ENCODE results near the gene SORCS3.

SORCS3 gene

DNA sequence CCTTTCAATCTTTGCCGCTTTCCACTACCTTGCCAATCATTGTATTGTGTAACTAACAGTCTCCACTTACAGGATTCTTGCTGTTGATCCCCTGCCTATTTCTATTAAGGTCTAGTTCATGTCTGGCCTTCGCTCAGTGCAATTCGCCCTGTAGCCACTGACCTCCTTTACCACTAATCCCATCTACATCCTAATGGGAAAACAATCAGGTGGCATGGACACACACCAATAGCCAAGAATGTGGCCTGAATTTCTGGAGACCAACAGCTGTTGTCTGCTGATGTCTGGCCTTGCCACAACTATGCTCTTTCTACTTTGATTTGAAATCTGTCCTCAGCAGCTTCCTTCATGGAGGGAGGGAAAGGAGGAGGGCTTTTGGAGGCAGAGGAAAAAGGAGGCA, 546.2 kb downstream of the SORCS3 start:
- DNase-seq (ENCODE audit: low spot score) = no peak

DNA sequence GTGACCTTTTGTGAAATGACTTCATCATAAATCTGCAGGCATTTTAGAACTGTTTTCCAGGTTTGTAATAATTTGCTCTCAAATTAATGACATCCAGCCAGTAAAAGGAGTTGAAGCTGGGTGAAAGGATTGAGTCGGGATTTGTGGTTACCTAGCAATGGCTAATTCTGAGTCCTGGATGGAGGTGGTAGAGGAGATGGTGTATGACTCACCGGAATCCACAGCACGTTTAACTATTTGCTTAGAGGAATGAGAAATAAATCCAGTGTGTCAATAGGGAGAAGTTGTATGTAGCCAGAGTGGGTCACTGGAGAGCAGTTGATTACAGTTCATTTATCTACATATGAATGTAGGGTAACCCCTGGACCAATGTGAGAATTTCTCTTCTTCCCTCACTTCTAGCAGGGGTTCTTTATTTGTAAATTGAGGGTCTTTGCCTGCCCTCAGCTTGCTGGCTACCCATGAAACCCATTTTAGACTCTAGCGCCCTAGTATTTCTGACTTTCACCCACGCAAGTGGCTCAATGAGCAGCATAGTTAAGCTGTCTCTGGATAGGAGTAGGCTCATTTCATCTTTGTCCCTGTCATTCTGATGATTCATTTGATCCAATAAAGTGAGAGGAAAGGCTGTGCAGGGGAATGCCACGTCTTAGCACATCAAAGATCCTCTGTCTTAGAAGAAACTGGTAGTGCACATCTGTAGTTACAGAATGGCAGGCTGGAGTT, 547.8 kb downstream of the SORCS3 start:
- no peak for DNase-seq (ENCODE audit: low spot score)

DNA sequence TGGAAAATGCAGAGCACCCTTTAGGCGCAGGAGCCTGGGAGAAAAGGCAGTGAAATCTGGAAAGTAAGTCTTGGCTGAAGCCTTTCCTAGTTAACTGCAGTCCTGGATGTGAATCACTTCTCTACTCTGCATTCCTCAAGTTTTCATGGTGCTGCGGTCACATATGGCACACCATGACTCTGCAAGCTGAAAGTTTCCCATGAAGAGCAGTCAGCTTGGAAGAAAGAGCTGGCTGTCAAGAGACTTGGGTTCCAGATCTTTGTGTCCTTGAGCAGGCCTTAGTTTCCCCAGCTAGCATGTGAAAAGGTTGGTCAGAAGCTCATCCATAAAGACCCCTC, 548.3 kb downstream of the SORCS3 start:
- DNase-seq (ENCODE audit: low spot score) = no peak

DNA sequence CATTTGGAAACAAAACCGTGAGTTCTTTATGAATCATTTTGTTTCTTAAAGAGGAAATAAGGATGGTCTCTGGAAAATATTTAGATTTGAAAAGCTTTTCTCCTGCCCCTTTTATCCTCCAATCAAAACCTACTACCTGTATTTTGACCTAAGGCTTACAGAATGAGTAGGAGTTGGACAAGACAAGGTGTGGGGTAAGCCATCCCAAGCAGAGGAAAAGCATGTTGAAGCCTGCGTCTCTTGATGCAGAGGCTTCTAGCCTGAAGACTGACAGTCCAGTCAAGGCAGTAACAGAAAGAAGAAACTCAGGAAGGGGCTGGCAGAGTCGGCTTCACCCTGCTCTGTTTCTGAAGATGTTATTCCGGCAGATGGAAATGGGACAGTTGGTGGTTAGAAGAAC, 551.1 kb downstream of the SORCS3 start:
- no peak for DNase-seq (ENCODE audit: low spot score)

DNA sequence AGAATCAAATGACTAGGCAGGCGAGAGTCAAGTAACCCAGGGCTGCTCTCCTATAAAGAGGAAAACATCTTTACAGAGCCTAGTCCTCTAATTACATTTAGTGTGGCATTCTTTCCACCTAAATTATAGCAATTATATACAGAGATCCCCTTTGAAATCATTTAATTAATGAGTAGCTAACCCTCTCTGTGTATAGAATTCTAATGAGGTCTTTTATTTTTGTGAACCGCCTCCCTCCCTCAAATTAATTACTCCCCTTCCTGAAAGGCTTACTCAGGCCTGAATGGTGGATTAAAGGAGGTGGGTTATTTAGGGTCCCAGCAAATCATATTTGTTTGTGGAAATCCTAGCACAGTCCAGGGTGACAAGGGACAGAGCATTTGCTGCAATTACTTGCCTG, 551.8 kb downstream of the SORCS3 start:
- no peak for DNase-seq (ENCODE audit: low spot score)

DNA sequence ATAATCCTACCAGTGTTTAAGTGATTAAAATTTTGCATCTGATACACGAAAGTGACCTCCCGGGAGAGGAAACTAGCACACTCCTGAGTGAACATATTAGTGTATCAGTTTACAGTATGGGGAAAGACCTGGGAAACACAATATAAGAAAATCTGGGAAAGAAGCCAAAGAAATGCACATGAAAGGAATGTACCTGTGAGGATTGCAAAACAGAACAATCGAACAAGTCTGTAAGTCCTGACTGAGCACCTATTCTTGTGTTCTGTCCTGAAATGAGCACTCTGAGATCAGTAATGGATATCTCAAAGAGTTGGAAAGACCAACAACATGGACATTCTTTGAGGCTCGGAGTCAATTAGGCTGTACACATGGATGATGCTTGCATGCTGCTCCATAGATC, 554.7 kb downstream of the SORCS3 start:
- DNase-seq (ENCODE audit: low spot score) = no peak

DNA sequence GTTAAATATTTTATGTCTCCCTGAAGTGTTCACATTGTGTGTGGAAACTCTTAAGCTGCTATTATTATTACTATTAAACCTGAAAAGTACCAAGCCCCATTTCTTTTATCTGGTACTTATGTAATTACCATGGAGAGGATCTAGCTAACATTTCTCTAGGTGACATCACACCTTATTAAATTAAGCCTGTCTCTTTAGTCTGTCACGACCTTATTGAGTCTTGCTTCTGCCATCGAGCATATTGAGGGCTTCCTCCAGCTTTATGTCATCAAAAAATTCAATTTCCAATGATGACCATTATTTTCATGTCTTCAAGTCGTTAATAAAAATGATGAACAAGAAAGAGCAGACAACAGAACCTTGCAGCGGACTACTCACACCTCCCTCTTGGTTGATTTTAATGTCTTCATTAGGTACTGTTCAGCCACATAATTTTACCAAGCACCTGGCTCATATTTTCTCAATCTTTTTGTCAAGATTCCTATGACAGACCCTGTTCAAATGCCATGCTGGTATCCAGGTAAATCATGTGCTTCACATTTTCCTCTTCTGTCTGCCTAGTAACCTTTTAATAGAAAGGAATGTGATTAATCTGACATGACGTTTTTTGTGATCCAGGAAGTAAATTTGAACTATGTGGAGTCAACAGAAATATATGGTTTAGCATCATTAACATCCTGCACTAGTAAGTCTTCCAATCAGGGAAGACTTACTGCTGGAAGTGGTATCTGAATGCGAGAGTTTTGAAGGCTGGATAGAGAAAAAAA, 556.7 kb downstream of the SORCS3 start:
- DNase-seq (ENCODE audit: low spot score) = no peak

DNA sequence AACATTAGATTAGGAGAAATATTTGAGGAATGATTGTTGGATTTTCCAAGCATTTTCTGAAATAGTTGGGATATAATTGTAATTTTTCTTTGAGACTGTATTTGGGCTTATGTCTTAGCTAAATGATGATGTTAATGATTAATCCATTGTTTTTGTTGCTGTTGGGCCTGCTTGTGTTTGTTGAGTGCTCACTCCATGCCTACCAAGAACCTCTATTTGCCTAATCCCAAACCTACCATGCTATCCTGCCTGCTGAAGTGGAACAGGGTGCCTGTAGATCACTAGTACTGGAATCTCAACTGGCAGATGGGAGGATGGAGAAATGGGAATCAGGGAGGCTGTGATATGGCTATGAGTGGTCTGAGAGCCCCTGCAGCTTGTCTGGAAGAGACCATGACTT, 565.5 kb downstream of the SORCS3 start:
- DNase-seq (ENCODE audit: low spot score) = no peak

DNA sequence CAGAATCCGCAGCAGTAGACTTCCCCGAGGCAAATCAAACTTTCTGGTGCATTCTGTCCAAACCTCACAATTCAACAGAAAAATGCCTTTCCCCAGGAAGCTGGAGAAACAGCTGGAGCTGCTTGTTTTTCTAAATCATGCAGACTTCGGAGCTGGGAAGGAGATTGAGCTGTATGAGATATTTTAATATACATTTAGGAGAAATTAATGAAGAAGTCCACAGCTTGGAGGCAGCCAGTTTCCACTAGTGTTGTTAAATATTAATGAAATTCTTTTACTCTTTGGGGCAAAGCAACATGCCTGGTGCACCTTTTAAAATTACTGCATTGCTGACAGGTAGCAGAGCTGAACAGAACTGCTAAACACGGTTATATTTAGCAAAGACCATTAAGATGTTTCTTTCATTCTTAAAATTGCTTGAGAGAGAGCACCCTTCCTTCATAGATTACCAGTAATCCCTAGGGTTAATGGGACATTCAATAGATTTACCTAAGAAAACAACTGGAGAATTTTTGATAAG, 566.4 kb downstream of the SORCS3 start:
- DNase-seq (ENCODE audit: low spot score) = no peak

DNA sequence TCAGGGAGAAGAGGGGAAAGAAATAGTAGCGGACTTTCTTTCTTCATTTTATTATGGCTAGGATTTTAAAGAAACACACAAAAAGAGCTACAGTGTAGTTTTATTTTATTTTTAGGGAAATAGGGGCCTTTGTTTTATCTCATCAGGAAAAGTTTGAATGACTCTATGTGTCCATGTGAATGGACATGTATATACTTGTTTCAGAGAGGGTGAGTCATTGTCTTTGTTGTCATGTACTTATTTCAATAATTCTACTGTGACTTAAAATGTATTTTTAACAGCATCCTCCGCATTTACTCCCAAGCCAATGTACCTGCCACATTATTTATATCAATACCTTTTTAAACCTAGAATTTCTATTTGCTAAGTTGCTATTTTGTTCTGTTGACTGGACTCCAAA, 569.5 kb downstream of the SORCS3 start:
- no peak for DNase-seq (ENCODE audit: low spot score)

DNA sequence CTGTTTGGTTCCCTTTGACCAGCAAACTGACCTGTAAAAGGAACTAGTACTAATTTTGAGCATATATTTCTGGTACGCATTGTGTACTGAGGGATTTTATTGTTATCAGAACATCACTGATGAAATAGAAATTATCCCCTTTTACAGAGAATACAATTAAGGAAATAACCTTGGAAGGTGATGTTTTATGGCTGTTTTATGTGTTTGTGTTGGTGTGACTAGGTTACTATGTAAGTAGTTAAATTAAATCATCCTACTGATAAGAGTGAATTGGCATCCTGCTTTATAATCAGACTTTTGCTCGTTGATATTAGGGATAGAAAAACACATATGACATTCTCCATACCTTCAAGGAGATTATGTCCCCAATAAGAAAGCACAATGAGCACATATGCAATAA, 596.6 kb downstream of the SORCS3 start:
- no peak for DNase-seq (ENCODE audit: low spot score)

DNA sequence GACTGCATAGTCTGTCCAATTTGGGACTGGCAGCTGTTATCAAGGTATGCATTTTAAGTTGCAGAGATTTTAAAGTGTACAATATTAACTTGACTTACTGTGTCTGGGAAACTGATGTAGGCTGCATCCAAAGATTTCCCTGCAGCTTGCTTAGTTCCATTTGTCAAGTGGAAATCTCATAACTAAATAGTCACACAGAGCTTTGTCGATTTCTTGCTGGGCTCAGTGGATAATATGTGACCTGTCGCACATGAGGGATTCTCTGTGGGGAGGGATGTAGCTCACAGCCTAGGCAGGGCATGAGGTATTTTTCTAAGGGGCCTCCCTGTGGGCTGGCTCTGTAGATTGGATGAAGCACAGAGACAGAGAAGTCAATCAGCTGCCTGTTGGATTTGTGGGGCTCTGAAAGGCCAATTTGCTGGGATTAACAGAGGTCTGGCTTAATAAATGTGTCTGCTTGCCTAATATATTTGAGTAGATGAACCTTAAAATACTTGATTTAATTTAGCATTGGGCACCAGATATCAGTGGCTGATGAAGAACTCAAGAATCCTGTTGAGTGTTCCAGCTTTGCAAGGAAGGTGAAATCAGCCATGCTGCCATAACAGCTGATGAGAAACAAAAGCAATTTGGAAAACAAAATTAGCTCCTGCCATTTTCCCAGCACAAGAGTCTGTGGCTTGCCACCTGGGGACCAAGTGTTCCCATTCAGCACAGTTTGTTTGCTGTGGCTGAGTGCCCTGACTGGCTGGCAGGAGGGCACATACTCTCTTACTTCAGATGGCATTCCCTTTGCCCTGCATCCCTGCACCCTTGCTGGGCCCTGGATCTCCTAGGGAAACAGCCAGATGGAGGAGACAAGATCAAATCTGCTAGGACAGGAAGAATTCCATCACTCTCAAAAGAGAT, 598.5 kb downstream of the SORCS3 start:
- no peak for DNase-seq (ENCODE audit: low spot score)

DNA sequence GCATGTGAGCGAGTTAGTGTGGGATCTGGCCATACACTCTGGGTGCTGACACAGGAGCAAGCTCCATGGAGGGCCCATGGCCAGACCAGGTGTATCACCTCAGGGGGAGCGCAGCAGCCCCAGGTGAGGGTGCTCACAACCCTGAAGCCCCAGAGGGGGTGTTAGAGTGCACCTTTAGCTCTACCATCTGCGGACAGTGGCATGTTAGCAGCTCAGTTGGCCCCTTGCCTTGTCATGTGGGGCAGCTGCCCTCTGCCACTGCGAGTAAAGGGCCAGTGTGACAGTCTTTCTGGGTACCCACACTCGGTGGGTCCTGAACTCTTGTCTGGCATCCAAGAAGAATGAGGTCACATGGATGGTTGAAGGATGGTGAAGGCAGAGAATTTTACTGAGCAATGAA, 600.2 kb downstream of the SORCS3 start:
- DNase-seq (ENCODE audit: low spot score) = no peak

DNA sequence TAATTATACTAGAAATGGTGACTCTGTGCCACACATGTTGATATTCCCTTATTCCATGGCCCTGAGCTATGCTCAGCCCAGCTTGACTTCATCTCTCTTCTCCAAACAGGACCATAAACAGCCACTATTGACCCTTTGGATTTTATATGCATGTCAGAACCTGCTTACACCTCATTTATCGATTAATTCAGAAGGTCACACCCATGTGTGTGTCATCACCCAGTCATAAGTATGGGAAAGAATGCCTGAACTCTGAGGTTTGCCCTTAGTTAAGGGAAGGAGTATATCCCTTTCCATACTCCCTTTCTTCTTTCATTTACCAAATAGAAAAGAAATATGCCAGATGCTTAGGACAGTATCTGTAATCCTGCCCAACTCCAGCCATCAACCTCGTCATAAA, 602.3 kb downstream of the SORCS3 start:
- DNase-seq (ENCODE audit: low spot score) = no peak

DNA sequence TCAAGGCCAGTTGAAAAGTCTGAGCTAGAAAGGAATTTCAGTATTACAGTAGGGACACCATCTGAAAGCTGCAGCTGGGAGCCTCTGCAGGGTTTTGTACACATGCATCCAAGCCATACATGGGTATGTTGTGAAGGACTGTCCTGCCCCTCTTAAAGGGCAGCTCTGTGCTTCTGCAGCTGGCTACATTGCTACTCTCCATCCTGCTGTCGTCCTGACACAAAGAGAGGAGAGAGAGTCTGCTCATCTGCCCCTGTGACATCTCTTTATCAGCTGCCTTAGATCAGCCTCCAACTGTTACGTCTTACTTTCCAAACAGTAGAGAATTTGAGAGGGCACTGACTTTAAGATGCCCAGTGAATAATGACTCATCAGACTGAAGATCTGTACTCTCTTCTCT, 602.7 kb downstream of the SORCS3 start:
- DNase-seq (ENCODE audit: low spot score) = no peak

DNA sequence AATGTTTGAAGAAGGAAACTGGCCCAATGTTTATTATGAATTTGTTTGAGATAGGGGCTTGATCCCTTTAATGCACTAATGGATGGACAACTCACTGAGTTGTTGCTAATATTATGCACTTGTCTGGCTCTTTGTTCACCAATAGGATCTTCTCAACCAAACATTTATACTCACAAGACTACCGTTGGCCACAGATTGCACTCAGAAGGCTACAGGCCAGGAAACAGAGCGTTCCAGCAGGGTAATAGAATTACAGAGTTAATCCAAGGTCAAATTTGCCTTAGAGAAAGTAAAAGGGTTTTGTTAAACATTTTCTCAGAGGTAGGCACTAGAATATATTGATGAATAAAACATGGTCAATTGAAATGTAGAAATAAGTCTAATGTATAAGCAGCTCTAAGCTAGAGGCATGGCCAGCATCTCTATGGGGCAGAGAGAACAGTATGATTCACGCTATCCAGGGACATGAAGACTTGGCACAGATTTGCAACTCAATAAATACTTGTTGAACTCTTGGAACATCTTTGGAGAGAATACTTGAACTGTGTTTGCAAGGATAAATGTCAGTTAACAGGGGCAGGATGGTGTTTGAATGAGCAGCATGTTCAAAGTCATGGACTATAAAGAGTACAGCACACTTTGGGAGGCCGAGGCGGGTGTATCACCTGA, 606.9 kb downstream of the SORCS3 start:
- DNase-seq (ENCODE audit: low spot score) = no peak

DNA sequence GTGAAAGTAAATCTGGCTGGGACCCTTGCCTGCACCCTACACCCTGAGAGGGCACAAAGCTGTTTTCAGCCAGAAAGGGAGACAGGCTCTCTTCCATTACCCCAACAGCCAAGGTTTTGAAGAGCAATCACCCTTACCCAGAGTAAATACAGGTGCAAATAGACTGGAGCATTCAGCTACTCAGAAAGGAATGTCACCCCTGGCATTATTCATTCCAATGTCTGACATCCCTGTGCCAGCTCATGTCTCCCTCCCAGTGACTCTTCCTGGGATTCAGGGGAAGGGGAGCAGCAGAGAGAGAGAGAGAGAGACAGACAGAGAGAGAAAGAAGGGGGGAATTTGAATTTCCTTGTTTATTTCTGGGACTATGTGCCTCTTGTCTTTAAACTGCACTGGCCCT, 611.8 kb downstream of the SORCS3 start:
- DNase-seq (ENCODE audit: low spot score) = no peak

DNA sequence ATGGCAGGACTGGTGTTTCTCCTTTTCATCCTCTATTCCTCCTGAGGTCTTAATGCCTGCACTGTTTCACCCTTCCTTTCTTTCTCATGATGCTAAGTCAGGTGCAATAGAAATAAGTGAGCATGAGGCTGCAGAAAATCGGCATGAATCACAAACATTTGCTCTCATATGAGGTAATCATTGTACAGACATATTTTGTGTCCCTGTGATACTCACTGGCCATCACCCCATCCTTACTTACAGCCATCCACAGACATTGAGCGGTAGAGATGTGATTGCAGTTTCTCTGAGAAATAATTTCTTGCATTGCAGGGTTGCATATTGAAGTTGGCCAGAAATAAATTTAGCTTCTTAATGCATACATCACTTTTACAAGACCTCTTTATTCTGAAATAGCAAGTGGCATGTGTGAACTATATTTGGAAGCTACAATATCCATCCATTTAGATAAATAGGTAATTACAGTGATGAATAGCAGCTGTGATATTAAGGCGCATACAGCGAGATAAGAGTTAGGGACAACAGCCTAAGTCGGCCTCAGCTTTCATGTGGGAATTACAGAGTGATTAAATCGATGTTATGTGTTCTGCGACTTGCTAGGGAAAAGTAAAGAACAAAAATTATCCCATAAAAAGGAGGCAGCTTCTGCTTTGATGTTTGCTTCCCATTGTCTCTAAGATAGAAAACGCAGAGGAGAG, 612.6 kb downstream of the SORCS3 start:
- DNase-seq (ENCODE audit: low spot score) = no peak

DNA sequence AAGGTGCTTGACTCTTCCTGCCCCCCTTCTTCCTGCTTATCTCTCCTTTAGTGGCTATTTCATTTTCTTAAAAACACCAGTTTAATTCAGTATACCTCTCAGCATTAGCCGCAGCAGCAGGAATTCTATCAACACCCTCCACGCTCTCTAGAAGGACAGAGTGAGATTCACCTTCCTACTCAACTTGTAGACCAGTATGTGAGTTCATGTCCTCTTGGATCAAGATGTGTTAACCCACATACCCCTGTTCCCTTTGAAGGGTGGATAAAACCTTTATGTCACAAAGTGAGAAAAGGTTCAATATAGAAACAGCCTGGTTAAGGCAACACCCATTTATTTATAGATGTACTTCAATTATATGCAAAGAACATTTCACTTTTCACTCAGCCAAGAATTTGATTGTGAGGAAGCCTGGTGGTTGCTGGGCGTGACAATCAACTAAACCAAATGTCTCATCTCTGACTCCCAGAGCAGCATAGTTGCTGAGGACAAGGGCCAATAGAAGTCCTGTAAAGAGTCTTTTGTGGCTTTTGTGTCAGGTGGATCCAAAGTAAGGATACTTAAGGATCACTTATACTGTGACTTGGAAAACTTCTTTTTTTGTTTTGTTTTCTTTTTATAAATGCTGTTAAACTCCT, 617.1 kb downstream of the SORCS3 start:
- DNase-seq (ENCODE audit: low spot score) = no peak

DNA sequence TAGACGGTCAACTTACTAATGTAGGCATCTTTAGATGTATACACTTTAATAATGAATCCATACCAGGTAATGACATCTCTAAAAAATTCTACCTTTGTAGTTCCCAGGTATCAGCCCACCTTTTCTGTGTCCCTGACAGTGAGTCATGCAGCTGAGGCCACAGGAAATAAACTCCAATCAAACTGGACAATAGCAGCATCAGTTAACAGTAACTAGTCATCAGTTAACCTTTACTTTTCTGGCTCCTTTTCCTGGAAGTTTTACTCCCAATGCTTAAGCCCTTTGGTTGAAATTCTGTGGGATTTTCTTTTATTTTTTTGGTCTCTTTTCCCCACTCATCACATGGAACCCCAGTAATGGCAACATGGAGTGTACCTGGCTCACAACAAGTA, 617.6 kb downstream of the SORCS3 start:
- DNase-seq (ENCODE audit: low spot score) = no peak

DNA sequence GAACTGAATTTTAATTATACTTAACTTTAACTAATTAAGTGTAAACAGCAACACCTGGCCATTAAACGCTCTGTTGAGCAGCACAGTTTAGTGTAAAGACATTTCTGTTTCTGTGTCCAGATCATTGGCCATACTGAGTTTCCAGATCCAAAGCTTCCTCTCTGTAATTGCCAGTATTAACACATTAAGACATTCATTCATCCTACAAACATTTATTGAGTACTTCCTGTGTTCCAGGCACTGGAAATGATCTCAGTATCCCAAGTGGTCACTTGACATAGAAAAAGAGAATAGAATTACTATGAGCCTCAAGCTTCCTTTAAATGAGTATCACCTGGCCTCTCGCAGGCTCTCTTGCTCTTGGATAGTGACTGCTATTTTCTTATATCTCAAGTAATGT, 618.1 kb downstream of the SORCS3 start:
- DNase-seq (ENCODE audit: low spot score) = no peak
